ENCODE measurements around the gene PNPT1.
"Not testable (repeated sequence)": the region's sequence is repeated elsewhere in the genome, so short reads cannot be mapped to it uniquely, and the experiment has no call there.

PNPT1 gene

DNA sequence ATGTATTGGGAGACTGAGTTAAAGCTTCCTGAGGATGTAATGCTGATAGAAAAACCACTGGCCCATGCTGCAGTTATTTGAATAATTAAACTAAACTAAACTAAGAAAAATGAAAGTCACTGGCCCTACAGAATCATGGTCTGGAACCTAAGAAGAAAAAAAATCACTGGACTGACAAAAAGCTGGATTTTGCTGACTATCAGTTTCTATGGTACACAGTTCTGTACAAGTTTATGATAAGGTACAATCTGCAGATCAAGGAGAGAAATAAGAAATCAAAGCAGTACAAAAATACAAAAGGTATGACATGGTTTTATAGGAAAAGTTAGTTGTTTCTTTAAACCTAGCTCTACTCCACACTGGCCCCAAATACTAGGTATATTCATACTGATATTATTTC is 91.8 kb downstream of the PNPT1 start:
- DNase-seq (ENCODE audit: insufficient read length, low spot score) (no peak), FAIRE-seq (no peak)

GRCh38 chr2:55598056-55598795 is 95.4 kb downstream of the PNPT1 start:
- no peak for FAIRE-seq

DNA sequence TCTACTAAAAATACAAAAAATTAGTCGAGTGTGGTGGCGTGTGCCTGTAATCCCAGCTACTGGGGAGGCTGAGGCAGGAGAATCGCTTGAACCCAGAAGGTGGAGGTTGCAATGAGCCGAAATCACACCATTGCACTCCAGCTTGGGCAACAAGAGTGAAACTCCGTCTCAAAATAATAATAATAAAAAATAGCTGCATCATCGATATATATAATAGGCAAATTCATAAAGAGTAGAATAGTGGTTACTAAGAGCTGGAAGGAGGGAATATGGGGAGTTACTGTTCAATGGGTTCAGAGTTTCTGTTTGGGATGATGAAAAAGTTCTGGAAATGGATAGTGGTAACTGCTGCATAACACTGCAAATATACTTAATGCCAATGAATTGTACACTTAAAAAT is 96.8 kb downstream of the PNPT1 start:
- not testable (repeated sequence) for FAIRE-seq

More at GRCh38 chr2:55598056-55598795, 95.4 kb downstream of the PNPT1 start:
- no peak for DNase-seq (ENCODE audit: insufficient read length, low spot score)

GRCh38 chr2:55595536-55595935 is 98.1 kb downstream of the PNPT1 start:
- FAIRE-seq, result no peak

More for the DNA sequence above, 96.8 kb downstream of the PNPT1 start:
- not testable (repeated sequence) for DNase-seq (ENCODE audit: insufficient read length, low spot score)

DNA sequence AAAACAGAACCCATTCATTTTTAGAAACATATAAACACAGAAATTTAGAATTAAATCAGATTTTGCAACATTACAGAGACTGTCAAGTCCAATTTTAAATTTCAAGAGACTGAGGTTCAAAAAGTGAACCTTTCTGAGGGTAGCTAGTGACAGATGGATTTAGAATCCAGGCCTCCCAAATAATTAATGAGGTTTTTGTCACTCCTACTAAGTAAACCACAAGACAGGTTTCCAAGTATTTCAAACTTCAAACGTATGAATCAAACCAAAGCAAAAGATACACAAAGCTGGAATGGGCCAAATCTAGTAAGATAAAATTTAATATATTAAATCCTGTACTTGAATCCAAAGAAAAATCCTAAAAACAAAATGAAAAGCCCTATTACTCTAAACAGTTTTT is 101.5 kb downstream of the PNPT1 start:
- no peak for DNase-seq (ENCODE audit: insufficient read length, low spot score)
- no peak for FAIRE-seq

More at GRCh38 chr2:55595536-55595935, 98.1 kb downstream of the PNPT1 start:
- DNase-seq (ENCODE audit: insufficient read length, low spot score), result no peak

DNA sequence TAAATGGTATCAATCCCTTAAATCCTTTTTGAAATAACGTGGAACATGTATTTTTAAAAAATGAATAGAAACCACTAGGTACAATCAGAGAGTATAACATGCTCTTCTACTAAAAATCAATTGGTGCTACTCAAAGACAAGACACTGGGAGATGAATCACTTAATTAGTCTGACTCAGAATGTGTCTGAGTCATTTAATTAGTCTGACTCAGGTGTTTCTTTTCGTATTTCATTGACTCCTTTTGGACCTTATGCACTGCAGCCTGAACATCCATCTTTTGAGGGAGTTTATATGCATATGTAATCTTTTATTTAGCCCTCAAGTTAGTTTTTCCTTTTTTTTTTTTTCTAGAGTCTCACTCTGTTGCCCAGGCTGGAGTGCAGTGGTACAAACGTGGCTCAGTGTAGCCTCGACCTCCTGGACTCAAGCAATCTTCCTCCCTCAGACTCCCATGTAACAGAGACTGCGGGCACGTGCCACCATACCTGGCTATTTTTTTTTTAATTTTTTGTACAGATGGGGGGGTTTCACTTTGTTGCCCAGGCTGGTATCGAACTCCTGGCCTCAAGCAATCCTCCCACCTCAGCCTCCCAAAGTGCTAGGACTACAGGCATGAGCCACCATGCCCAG is 102.7 kb downstream of the PNPT1 start:
- FAIRE-seq, result no peak
- no peak for DNase-seq (ENCODE audit: insufficient read length, low spot score)

DNA sequence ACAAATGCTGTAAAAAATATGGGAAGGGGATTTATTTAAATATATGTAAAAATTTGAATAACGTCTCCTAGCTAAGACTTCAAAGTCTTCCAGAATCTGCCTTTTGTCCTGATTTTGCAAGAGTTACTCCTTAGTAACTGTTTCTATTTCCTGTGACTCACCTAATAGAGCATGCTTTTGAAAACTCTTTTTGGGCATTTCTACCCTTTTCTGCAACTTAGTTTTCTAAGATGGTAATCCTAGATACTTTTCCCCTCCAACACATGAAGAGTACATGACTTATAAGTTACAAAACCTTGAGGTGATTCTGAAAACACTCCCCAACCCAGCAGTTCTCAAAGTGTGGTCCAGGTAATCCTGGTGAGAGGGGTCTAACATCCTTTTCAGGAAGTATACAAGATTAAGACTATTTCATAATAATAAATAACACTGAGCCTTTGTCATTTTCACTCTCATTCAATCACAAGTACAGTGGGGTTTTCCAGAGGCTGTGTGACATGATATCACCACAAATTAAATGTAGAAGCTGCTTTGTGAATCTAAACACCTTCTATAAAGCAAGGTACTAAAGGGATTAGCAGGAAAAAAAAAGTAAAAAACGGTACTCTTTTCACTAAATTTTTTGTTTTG is 108.1 kb downstream of the PNPT1 start:
- DNase-seq (ENCODE audit: insufficient read length, low spot score), result no peak

More for the DNA sequence above, 108.1 kb downstream of the PNPT1 start:
- FAIRE-seq, result peak; percentile 18

Data from GM19239 (cell line).